Neural cell (in vitro differentiated cells): Measurements from ENCODE around the gene IL36B.

Experiments used
- EP300 ChIP-seq: fragments of 450-650 bp; conservative IDR thresholded peaks from 2 replicates; pipeline ENCODE4 v1.6.1; 2014; ENCODE audit warnings: antibody characterized with exemption, mild to moderate bottlenecking, moderate library complexity; ENCODE audit not compliant: poor library complexity, severe bottlenecking
- EZH2 ChIP-seq: fragments of 200-600, 300-800 bp; shearing (Covaris generic), sonication (generic); IDR thresholded peaks from 2 replicates; pipeline ENCODE4 v1.6.1; 2014; ENCODE audit warnings: antibody characterized with exemption, low read length, borderline replicate concordance, mild to moderate bottlenecking; ENCODE audit not compliant: insufficient read depth, poor library complexity, severe bottlenecking
- TAF1 ChIP-seq: IDR thresholded peaks from 2 replicates; pipeline ENCODE4 v1.6.1; 2012; ENCODE audit warnings: low read depth
- TF ChIP-seq, protein P1 (sequence below): fragments of 450-650 bp; IDR thresholded peaks from 2 replicates; pipeline ENCODE4 v1.5.1; 2014; ENCODE audit warnings: antibody characterized with exemption, mild to moderate bottlenecking, moderate library complexity; ENCODE audit not compliant: poor library complexity, severe bottlenecking
- TF ChIP-seq, protein P2 (sequence below): IDR thresholded peaks from 2 replicates; pipeline ENCODE4 v1.6.1; 2012; ENCODE audit warnings: borderline replicate concordance

GRCh38 chr2:113032737-113033136, 19.9 kb downstream of the IL36B start:
- TF ChIP-seq, protein P1, sequence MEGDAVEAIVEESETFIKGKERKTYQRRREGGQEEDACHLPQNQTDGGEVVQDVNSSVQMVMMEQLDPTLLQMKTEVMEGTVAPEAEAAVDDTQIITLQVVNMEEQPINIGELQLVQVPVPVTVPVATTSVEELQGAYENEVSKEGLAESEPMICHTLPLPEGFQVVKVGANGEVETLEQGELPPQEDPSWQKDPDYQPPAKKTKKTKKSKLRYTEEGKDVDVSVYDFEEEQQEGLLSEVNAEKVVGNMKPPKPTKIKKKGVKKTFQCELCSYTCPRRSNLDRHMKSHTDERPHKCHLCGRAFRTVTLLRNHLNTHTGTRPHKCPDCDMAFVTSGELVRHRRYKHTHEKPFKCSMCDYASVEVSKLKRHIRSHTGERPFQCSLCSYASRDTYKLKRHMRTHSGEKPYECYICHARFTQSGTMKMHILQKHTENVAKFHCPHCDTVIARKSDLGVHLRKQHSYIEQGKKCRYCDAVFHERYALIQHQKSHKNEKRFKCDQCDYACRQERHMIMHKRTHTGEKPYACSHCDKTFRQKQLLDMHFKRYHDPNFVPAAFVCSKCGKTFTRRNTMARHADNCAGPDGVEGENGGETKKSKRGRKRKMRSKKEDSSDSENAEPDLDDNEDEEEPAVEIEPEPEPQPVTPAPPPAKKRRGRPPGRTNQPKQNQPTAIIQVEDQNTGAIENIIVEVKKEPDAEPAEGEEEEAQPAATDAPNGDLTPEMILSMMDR: no peak
- no peak for TF ChIP-seq EZH2
- no peak for TF ChIP-seq TAF1
- no peak for TF ChIP-seq EP300
- TF ChIP-seq, protein P2, sequence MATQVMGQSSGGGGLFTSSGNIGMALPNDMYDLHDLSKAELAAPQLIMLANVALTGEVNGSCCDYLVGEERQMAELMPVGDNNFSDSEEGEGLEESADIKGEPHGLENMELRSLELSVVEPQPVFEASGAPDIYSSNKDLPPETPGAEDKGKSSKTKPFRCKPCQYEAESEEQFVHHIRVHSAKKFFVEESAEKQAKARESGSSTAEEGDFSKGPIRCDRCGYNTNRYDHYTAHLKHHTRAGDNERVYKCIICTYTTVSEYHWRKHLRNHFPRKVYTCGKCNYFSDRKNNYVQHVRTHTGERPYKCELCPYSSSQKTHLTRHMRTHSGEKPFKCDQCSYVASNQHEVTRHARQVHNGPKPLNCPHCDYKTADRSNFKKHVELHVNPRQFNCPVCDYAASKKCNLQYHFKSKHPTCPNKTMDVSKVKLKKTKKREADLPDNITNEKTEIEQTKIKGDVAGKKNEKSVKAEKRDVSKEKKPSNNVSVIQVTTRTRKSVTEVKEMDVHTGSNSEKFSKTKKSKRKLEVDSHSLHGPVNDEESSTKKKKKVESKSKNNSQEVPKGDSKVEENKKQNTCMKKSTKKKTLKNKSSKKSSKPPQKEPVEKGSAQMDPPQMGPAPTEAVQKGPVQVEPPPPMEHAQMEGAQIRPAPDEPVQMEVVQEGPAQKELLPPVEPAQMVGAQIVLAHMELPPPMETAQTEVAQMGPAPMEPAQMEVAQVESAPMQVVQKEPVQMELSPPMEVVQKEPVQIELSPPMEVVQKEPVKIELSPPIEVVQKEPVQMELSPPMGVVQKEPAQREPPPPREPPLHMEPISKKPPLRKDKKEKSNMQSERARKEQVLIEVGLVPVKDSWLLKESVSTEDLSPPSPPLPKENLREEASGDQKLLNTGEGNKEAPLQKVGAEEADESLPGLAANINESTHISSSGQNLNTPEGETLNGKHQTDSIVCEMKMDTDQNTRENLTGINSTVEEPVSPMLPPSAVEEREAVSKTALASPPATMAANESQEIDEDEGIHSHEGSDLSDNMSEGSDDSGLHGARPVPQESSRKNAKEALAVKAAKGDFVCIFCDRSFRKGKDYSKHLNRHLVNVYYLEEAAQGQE: no peak
